ENCODE measurements around the gene DDRGK1.

GRCh38 chr20:3229798-3230197 is 25.3 kb upstream of the DDRGK1 start:
- TF ChIP-seq EZH2 (IDR thresholded peaks at IDR 0.05; ENCODE audit: low read length, unreplicated experiment) (no peak), EZH2phosphoT487 (IDR thresholded peaks at IDR 0.05; ENCODE audit: borderline replicate concordance, low read length) (no peak), CTCF (conservative IDR thresholded peaks at IDR 0.05; ENCODE audit: low read depth, low read length) (no peak)
